A549 (cell line): Measurements from ENCODE around the gene USF1. TPM values are rescaled to one million over a fixed set of nuclear protein-coding genes. Genes with fewer than 3 reads are reported as not detected.

Experiments
- ATAC-seq, 2 experiments: fragments of 200-7000 bp in 1 of 2; fragments of >200 bp in 1 of 2; cut with Nextera tagmentation in 1 of 2; cut with Tn5 transposase in 1 of 2; 3 replicates each; pipeline versions ENCODE4 v1.8.0 to v1.9.1; 2018 to 2020; ENCODE audit warnings: mild to moderate bottlenecking in 1 of 2, moderate library complexity in 1 of 2
- CTCF ChIA-PET: fragments of 300-600 bp; sonication (Branson Sonifier 250); formaldehyde crosslinking; extraction: SDS; loops from one replicate; lab custom pipeline; 2021; ENCODE audit warnings: antibody characterized with exemption, inconsistent platforms; lab: Yijun Ruan, JAX
- POLR2A ChIA-PET: fragments of 350-600 bp; formaldehyde crosslinking; extraction: SDS; loops from one replicate; lab custom pipeline; 2021; ENCODE audit warnings: antibody characterized with exemption, inconsistent platforms; lab: Yijun Ruan, JAX
- DNase-seq, 2 experiments: peaks; one replicate each; pipeline versions ENCODE4 v3.0.0 to v3.0.0-alpha.2; 2011 to 2016; ENCODE audit warnings: low read depth in 1 of 2, low spot score in 1 of 2
- FAIRE-seq: peaks from 2 replicates; lab custom pipeline; 2011; peaks lifted over from hg19 to GRCh38; lab: Jason Lieb, UNC
- H3K27ac ChIP-seq, 2 experiments: fragments of >200 bp; sonication (Bioruptor Twin); formaldehyde crosslinking; 3 replicates each; pipeline ENCODE4 v1.5.1; 2016 to 2017
- H3K4me1 ChIP-seq: fragments of >200 bp; sonication (Bioruptor Twin); formaldehyde crosslinking; 3 replicates; pipeline ENCODE4 v1.6.1; 2016
- H3K4me2 ChIP-seq: fragments of >200 bp; sonication (Bioruptor Twin); formaldehyde crosslinking; 3 replicates; pipeline ENCODE4 v1.6.1; 2016
- H3K4me3 ChIP-seq: fragments of >200 bp; sonication (Bioruptor Twin); formaldehyde crosslinking; 3 replicates; pipeline ENCODE4 v1.5.1; 2016
- H3K9me3 ChIP-seq: fragments of >200 bp; sonication (Bioruptor Twin); formaldehyde crosslinking; 3 replicates; pipeline ENCODE4 v1.6.1; 2016
- CBX2 ChIP-seq: fragments of 200-600 bp; sonication (generic); IDR thresholded peaks from 2 replicates; pipeline ENCODE4 v1.6.1; 2016; ENCODE audit warnings: low read depth, mild to moderate bottlenecking, borderline replicate concordance
- CBX8 ChIP-seq: fragments of 200-600 bp; sonication (generic); IDR thresholded peaks from 2 replicates; pipeline ENCODE4 v1.6.1; 2016
- CEBPB ChIP-seq, 2 experiments: fragments of >200 bp in 1 of 2; sonication (Bioruptor Twin) in 1 of 2; formaldehyde crosslinking in 1 of 2; IDR thresholded peaks; 2 replicates each; pipeline ENCODE4 v1.6.1; 2012 to 2016
- CTCF ChIP-seq: fragments of >200 bp; sonication (Bioruptor Twin); formaldehyde crosslinking; IDR thresholded peaks from 3 replicates; pipeline ENCODE4 v1.5.1; 2016
- E2F6 ChIP-seq: IDR thresholded peaks from 2 replicates; pipeline ENCODE4 v1.6.1; 2012; ENCODE audit warnings: low read depth, borderline replicate concordance
- EHMT2 ChIP-seq: fragments of 200-600 bp; sonication (generic); IDR thresholded peaks from 2 replicates; pipeline ENCODE4 v1.6.1; 2016; ENCODE audit warnings: antibody characterized with exemption, low read depth, mild to moderate bottlenecking, moderate library complexity
- EP300 ChIP-seq, 2 experiments: fragments of >200 bp; sonication (Bioruptor Twin); formaldehyde crosslinking; IDR thresholded peaks; 2 replicates in 1 of 2; 3 replicates in 1 of 2; pipeline ENCODE4 v1.6.1; 2016 to 2017
- FOSL2 ChIP-seq, 2 experiments: fragments of 450-650 bp in 1 of 2; fragments of >200 bp in 1 of 2; sonication (Bioruptor Twin) in 1 of 2; formaldehyde crosslinking; IDR thresholded peaks; 2 replicates each; pipeline versions ENCODE4 v1.5.0 to v1.6.1; 2016 to 2020; ENCODE audit warnings: mild to moderate bottlenecking in 1 of 2, moderate library complexity in 1 of 2
- GATA3 ChIP-seq: IDR thresholded peaks from 2 replicates; pipeline ENCODE4 v1.6.1; 2012; ENCODE audit warnings: borderline replicate concordance
- HDAC2 ChIP-seq: fragments of 200-600 bp; sonication (generic); IDR thresholded peaks from 2 replicates; pipeline ENCODE4 v1.6.1; 2016
- HES2 ChIP-seq: fragments of >200 bp; sonication (Bioruptor Twin); formaldehyde crosslinking; IDR thresholded peaks from 2 replicates; pipeline ENCODE4 v1.6.1; 2016
- HEYL ChIP-seq: fragments of 250-450 bp; sonication (Bioruptor Pico); IDR thresholded peaks from 2 replicates; pipeline ENCODE4 v1.8.0; 2021; ENCODE audit warnings: mild to moderate bottlenecking, moderate library complexity
- HOXB13 ChIP-seq: fragments of 250-450 bp; sonication (Bioruptor Pico); IDR thresholded peaks from 2 replicates; pipeline ENCODE4 v1.5.0; 2020; ENCODE audit warnings: low read depth, mild to moderate bottlenecking, moderate library complexity
- KDM5A ChIP-seq: fragments of 200-600 bp; sonication (generic); IDR thresholded peaks from 2 replicates; pipeline ENCODE4 v1.6.1; 2016; ENCODE audit warnings: antibody characterized with exemption, mild to moderate bottlenecking
- MAX ChIP-seq: IDR thresholded peaks from 2 replicates; pipeline ENCODE4 v1.6.1; 2012
- NPAS2 ChIP-seq: fragments of 250-450 bp; sonication (Bioruptor Pico); IDR thresholded peaks from 2 replicates; pipeline ENCODE4 v1.8.0; 2022; ENCODE audit warnings: mild to moderate bottlenecking, moderate library complexity, borderline replicate concordance
- NR3C1 ChIP-seq: fragments of >200 bp; sonication (Bioruptor Twin); formaldehyde crosslinking; IDR thresholded peaks from 3 replicates; pipeline ENCODE4 v1.6.1; 2017
- POLR2AphosphoS2 ChIP-seq: conservative IDR thresholded peaks from 2 replicates; pipeline ENCODE4 v1.6.1; 2012; ENCODE audit warnings: low read length, improper control_type of control experiment, inconsistent platforms
- RCOR1 ChIP-seq: fragments of 150-350 bp; IDR thresholded peaks from 2 replicates; pipeline ENCODE4 v1.6.1; 2014; ENCODE audit warnings: antibody characterized with exemption, low read length, low read depth
- SREBF2 ChIP-seq: fragments of 450-650 bp; IDR thresholded peaks from 2 replicates; pipeline ENCODE4 v1.6.1; 2014; ENCODE audit warnings: mild to moderate bottlenecking, moderate library complexity
- ZC3H11A ChIP-seq: fragments of 450-650 bp; IDR thresholded peaks from 2 replicates; pipeline ENCODE4 v1.6.1; 2014; ENCODE audit warnings: antibody characterized with exemption, mild to moderate bottlenecking
- ZNF302 ChIP-seq: fragments of 250-450 bp; sonication (Bioruptor Pico); IDR thresholded peaks from 2 replicates; pipeline ENCODE4 v1.9.0; 2021; ENCODE audit warnings: inconsistent platforms, mild to moderate bottlenecking, moderate library complexity
- ZSCAN20 ChIP-seq: fragments of 250-450 bp; sonication (Bioruptor Pico); IDR thresholded peaks from 2 replicates; pipeline ENCODE4 v1.8.0; 2022; ENCODE audit warnings: mild to moderate bottlenecking, moderate library complexity
- WGBS: methylation state at CpG from one replicate; pipeline ENCODE4 v1.1.6; 2017; ENCODE audit errors: missing lambda C conversion rate; 5-methylcytosine and 5-hydroxymethylcytosine counted together
- polyA plus RNA-seq, 4 experiments: library from polyadenylated mRNA; depleted of rRNA in 3 of 4; stranded (reverse); fragments of >200 nt; fragmentation: RNase III in 1 of 4; extraction: RNeasy Plus Mini Kit Qiagen cat#74134 plus additional on column Dnase treatment in 1 of 4; gene quantifications; 2 replicates in 3 of 4; 3 replicates in 1 of 4; pipeline ENCODE4 v1.2.3, GENCODE V29; 2011 to 2017

The USF1 gene
- polyA plus RNA-seq, 2 of the 4 experiments (the other 2 are of a cell fraction), result 35.5 to 60.5 TPM

- FAIRE-seq, result no peak
- TF ChIP-seq ZC3H11A (peak; percentile 69), SREBF2 (no peak)
- WGBS, result 87% methylated on average over 3 of the region's 3 CpGs
- no peak overlapping the region for H3K4me3 ChIP-seq
- no peaks in the 10 kb centered on the region for H3K9me3 ChIP-seq
- peak overlapping the region; percentile 84 for H3K4me2 ChIP-seq
- H3K4me1 ChIP-seq, result peaks cover 60% of the 10 kb centered on the region
- POLR2A ChIA-PET, result no interaction called here
- H3K27ac ChIP-seq, result peak overlapping the region; percentile 83 to 92
- no peak for ATAC-seq
- CTCF ChIA-PET, result interaction anchor here (1.4 to 5.9 kb wide), 3 partner anchors 15 to 85 kb away, joined by 3 to 31 read pairs (median 13); partner anchors contain the start of gene KLHDC9
- DNase-seq, result no peak
These were observed 33.4 kb downstream of the USF1 start for GRCh38 chr1:161012420-161012819.

GRCh38 chr1:161009602-161010211, 36.1 kb downstream of the USF1 start:
- ChIA-PET CTCF (interaction anchor here (0.6 to 5.9 kb wide), 5 partner anchors 12 to 334 kb away, joined by 3 to 31 read pairs (median 13); partner anchors contain the start of gene KLHDC9), POLR2A (no interaction called here)
- WGBS, result 77% methylated on average over 7 of the region's 7 CpGs

GRCh38 chr1:161008869-161009510, 36.8 kb downstream of the USF1 start:
- Histone ChIP-seq H3K9me3 (no peaks in the 10 kb centered on the region), H3K4me2 (peak overlapping the region; percentile 29), H3K4me3 (no peak overlapping the region), H3K4me1 (peaks cover 38% of the 10 kb centered on the region), H3K27ac (peak overlapping the region in 1 of 2 experiments; percentile 65; a peak in 3 of 6 replicates)
- DNase-seq, result no peak
- POLR2A ChIA-PET, result no interaction called here
- 61% methylated on average over 4 of the region's 4 CpGs for WGBS
- no peak for FAIRE-seq
- TF ChIP-seq GATA3 (peak; percentile 65), HES2 (0 out of 2 replicates have a peak, but pooled peaks have one; percentile 19), CBX8 (no peak), NR3C1 (no peak), CTCF (no peak), POLR2AphosphoS2 (no peak), CEBPB (IDR thresholded peaks at IDR 0.05) (peak; percentile 61 to 74; a peak in 3 of 4 replicates), E2F6 (no peak), MAX (no peak), EP300 (IDR thresholded peaks at IDR 0.05) (peak in 1 of 2 experiments; percentile 50; a peak in 2 of 5 replicates), RCOR1 (no peak)
- ATAC-seq, result no peak
- CTCF ChIA-PET, result interaction anchor here (0.6 to 3.3 kb wide), 4 partner anchors 11 to 129 kb away, joined by 3 to 16 read pairs (median 5); no protein-coding TSS in a partner anchor

More at GRCh38 chr1:161009602-161010211, 36.1 kb downstream of the USF1 start:
- no peak for FAIRE-seq
- Histone ChIP-seq H3K9me3 (no peaks in the 10 kb centered on the region), H3K4me2 (peak overlapping the region; percentile 29; the same call in 2 of the 3 replicates), H3K27ac (peak overlapping the region in 1 of 2 experiments; percentile 65; a peak in 3 of 6 replicates), H3K4me3 (no peak overlapping the region), H3K4me1 (peaks cover 45% of the 10 kb centered on the region)
- ATAC-seq, result no peak
- TF ChIP-seq CBX2 (no peak), EHMT2 (no peak), HDAC2 (no peak), ZSCAN20 (CRISPR knock-in tag) (no peak), KDM5A (no peak), HOXB13 (no peak), ZC3H11A (no peak), FOSL2 (IDR thresholded peaks at IDR 0.05) (no peak), FOSL2 (CRISPR knock-in tag; IDR thresholded peaks at IDR 0.05) (no peak), ZNF302 (CRISPR knock-in tag) (no peak), NPAS2 (CRISPR knock-in tag) (no peak), HEYL (CRISPR knock-in tag) (no peak), CEBPB (IDR thresholded peaks at IDR 0.05) (no peak)
- no peak for DNase-seq
